PC-3 (cell line): ENCODE results near the gene SCN8A. TPM values are rescaled to one million over a fixed set of nuclear protein-coding genes. Genes with fewer than 3 reads are reported as not detected.

Source experiments
- ATAC-seq: fragments of 200-7000 bp; cut with Tn5 transposase; 2 replicates; pipeline ENCODE4 v1.9.1; 2020; ENCODE audit warnings: mild to moderate bottlenecking, moderate library complexity
- BruUV-seq: library from RNA; stranded (reverse); fragments of 400-500 nt; replicated peaks from 2 replicates; lab custom pipeline; 2021; lab: Mats Ljungman, UMichigan
- CTCF ChIA-PET: fragments of 300-600 bp; sonication (Branson Sonifier 250); formaldehyde crosslinking; loops from one replicate; lab custom pipeline; 2022; ENCODE audit warnings: antibody characterized with exemption; lab: Charles Lee
- POLR2A ChIA-PET: fragments of 300-600 bp; sonication (Branson Sonifier 250); formaldehyde crosslinking; loops from one replicate; lab custom pipeline; 2022; ENCODE audit warnings: antibody characterized with exemption; ENCODE audit not compliant: unreplicated experiment; lab: Charles Lee
- DNase-seq: peaks from one replicate; pipeline ENCODE4 v3.0.0-alpha.2; 2015
- H2AFZ ChIP-seq: fragments of 300-600 bp; sonication (generic); 2 replicates; pipeline ENCODE4 v1.6.0; 2016; ENCODE audit warnings: antibody characterized with exemption, low read length
- H3F3A ChIP-seq: fragments of 300-600 bp; sonication (generic); one replicate; pipeline ENCODE4 v1.6.0; 2017; ENCODE audit warnings: antibody characterized with exemption, low read length, control low read depth, mild to moderate bottlenecking; ENCODE audit not compliant: unreplicated experiment
- H3K27ac ChIP-seq: fragments of 300-600 bp; sonication (generic); 2 replicates; pipeline ENCODE4 v1.5.1; 2016; ENCODE audit warnings: mild to moderate bottlenecking, low read length
- H3K27me3 ChIP-seq: fragments of 300-600 bp; sonication (generic); 2 replicates; pipeline ENCODE4 v1.6.1; 2016; ENCODE audit warnings: low read length, mixed read lengths
- H3K36me3 ChIP-seq: fragments of 300-600 bp; sonication (generic); 2 replicates; pipeline ENCODE4 v1.6.1; 2016; ENCODE audit warnings: low read depth, mixed run types, low read length, mixed read lengths
- H3K4me1 ChIP-seq: fragments of 300-600 bp; sonication (generic); 2 replicates; pipeline ENCODE4 v1.5.1; 2016; ENCODE audit warnings: low read length; ENCODE audit not compliant: insufficient read depth
- H3K4me2 ChIP-seq: fragments of 300-600 bp; sonication (generic); 2 replicates; pipeline ENCODE4 v1.6.0; 2016; ENCODE audit warnings: low read length
- H3K4me3 ChIP-seq: fragments of 300-600 bp; sonication (generic); 2 replicates; pipeline ENCODE4 v1.5.1; 2016; ENCODE audit warnings: mild to moderate bottlenecking, low read length, mixed read lengths
- H3K79me2 ChIP-seq: fragments of 300-600 bp; sonication (generic); 2 replicates; pipeline ENCODE4 v1.6.1; 2017; ENCODE audit warnings: low read length, mixed read lengths
- H3K9ac ChIP-seq: fragments of 300-600 bp; sonication (generic); 2 replicates; pipeline ENCODE4 v1.6.0; 2016; ENCODE audit warnings: mild to moderate bottlenecking, low read length
- H3K9me2 ChIP-seq: fragments of 300-600 bp; sonication (generic); replicated peaks from 2 replicates; pipeline ENCODE4 v1.6.1; 2016; ENCODE audit warnings: mixed run types, low read length, mixed read lengths
- H3K9me3 ChIP-seq: fragments of 300-600 bp; sonication (generic); 2 replicates; pipeline ENCODE4 v1.6.1; 2016; ENCODE audit warnings: low read length, mixed read lengths
- H4K20me1 ChIP-seq: fragments of 300-600 bp; sonication (generic); 2 replicates; pipeline ENCODE4 v1.6.1; 2016; ENCODE audit warnings: low read length, mixed read lengths
- CTCF ChIP-seq: fragments of 300-600 bp; sonication (generic); conservative IDR thresholded peaks from 2 replicates; pipeline ENCODE4 v1.5.1; 2017; ENCODE audit warnings: antibody characterized with exemption, low read depth, mild to moderate bottlenecking, low read length
- EZH2 ChIP-seq: fragments of 300-600 bp; sonication (generic); IDR thresholded peaks from one replicate; pipeline ENCODE4 v1.6.1; 2017; ENCODE audit warnings: antibody characterized with exemption, mild to moderate bottlenecking, low read length; ENCODE audit not compliant: unreplicated experiment
- EZH2phosphoT487 ChIP-seq: fragments of 300-600 bp; sonication (generic); IDR thresholded peaks from 2 replicates; pipeline ENCODE4 v1.6.1; 2018; ENCODE audit warnings: mild to moderate bottlenecking, antibody characterized with exemption, low read length, borderline replicate concordance
- intact Hi-C: fragments of 100-400 bp; cut with micrococcal nuclease; formaldehyde crosslinking; loops from 2 replicates; pipeline ENCODE4 v1.9.0; 2023
- total RNA-seq: library from RNA; depleted of rRNA; stranded (reverse); fragments of >200 nt; gene quantifications from 2 replicates; pipeline ENCODE4 v1.2.3, GENCODE V29; 2014

SCN8A gene
- total RNA-seq, 1 experiment from 2014 or later: 12.7 TPM

DNA sequence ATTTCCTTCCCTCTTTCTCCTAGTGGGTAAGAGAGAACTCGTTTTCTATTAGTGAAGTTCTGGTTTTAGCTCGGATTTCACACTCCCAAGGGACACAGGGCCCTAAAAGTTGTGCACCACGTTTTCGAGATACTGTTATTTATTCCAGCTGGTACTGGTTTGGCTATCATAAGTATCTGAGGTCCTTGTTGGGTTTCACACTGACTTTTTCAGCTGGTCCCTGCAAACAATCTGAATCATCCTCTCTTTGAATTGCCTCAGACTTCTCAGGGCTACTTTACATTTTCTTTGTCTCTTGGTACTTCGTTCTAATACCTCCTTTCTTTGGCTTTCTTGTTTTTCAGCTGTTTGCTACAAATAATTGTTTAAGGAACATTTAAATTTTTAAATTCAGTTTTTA lies 75.7 kb downstream of the SCN8A start:
- Histone ChIP-seq H3K9me3 (no peaks in the 10 kb centered on the region), H2AFZ (no peak overlapping the region), H3K27me3 (no peaks in the 10 kb centered on the region), H3K4me3 (no peak overlapping the region), H3K36me3 (peaks cover 10% of the 10 kb centered on the region; the same call in 1 of the 2 replicates), H3K9me2 (no peaks in the 10 kb centered on the region), H3K27ac (no peak overlapping the region), H3K79me2 (no peaks in the 10 kb centered on the region), H3K9ac (no peak overlapping the region), H3F3A (no peaks in the 10 kb centered on the region), H4K20me1 (no peaks in the 10 kb centered on the region), H3K4me1 (no peaks in the 10 kb centered on the region), H3K4me2 (no peak overlapping the region)
- intact Hi-C loops: no loop called here
- ChIA-PET CTCF (no interaction called here), POLR2A (no interaction called here)
- ATAC-seq (no peak), DNase-seq (no peak)
- no TSS peak for BruUV-seq
- TF ChIP-seq EZH2phosphoT487 (no peak), EZH2 (no peak), CTCF (no peak)

- CTCF ChIA-PET: no interaction called here
Observed at GRCh38 chr12:51667269-51667668, 76.2 kb downstream of the SCN8A start.

More at GRCh38 chr12:51667269-51667668, 76.2 kb downstream of the SCN8A start:
- DNase-seq: no peak
- no peak overlapping the region for H3K4me3 ChIP-seq
- H3K27me3 ChIP-seq: no peaks in the 10 kb centered on the region
- no peaks in the 10 kb centered on the region for H3K9me2 ChIP-seq
- H3K9ac ChIP-seq: no peak overlapping the region
- H3K79me2 ChIP-seq: no peaks in the 10 kb centered on the region
- H3K4me2 ChIP-seq: no peak overlapping the region
- intact Hi-C loops: no loop called here
- H3K36me3 ChIP-seq: peaks cover 10% of the 10 kb centered on the region; the same call in 1 of the 2 replicates
- no peaks in the 10 kb centered on the region for H3K4me1 ChIP-seq
- H3K27ac ChIP-seq: no peak overlapping the region
- POLR2A ChIA-PET: no interaction called here
- no peaks in the 10 kb centered on the region for H4K20me1 ChIP-seq
- TF ChIP-seq EZH2phosphoT487 (no peak), CTCF (no peak), EZH2 (no peak)
- H2AFZ ChIP-seq: no peak overlapping the region
- H3K9me3 ChIP-seq: no peaks in the 10 kb centered on the region
- no peaks in the 10 kb centered on the region for H3F3A ChIP-seq
- no peak for ATAC-seq
- BruUV-seq: no TSS peak
